Right ventricle myocardium inferior (tissue), 1 donor: ENCODE data around the gene YES1. TPM values are rescaled to one million over a fixed set of nuclear protein-coding genes. Genes with fewer than 3 reads are reported as not detected.
A peak's percentile ranks its signal among the peaks of the same experiment; 100 is the strongest.
"Not testable (repeated sequence)": the region's sequence is repeated elsewhere in the genome, so short reads cannot be mapped to it uniquely, and the experiment has no call there.

Source experiments
- ATAC-seq: fragments of 200-7000 bp; cut with Tn5 transposase; one replicate; pipeline ENCODE4 v1.9.1; 2020; ENCODE audit warnings: mild to moderate bottlenecking, moderate library complexity
- DNase-seq: peaks from one replicate; pipeline ENCODE4 v3.0.0; 2021; ENCODE audit errors: missing footprints
- intact Hi-C: fragments of 100-400 bp; cut with DNase I; formaldehyde crosslinking; loops from one replicate; pipeline ENCODE4 v1.11.0; 2022
- total RNA-seq: library from RNA; stranded (reverse); fragmentation: NEBNext Ultra II Directional; extraction: Animal tissue kit (Norgen Biotek cat#: 25700); gene quantifications from one replicate; pipeline ENCODE4 v1.2.1, GENCODE V29; 2021
- donor health status: DM: no; HTN: yes; CAD: no; lungs with severe emphysema.

Gene YES1
- total RNA-seq, 1 donor from 2014 or later = 23.5 TPM

DNA sequence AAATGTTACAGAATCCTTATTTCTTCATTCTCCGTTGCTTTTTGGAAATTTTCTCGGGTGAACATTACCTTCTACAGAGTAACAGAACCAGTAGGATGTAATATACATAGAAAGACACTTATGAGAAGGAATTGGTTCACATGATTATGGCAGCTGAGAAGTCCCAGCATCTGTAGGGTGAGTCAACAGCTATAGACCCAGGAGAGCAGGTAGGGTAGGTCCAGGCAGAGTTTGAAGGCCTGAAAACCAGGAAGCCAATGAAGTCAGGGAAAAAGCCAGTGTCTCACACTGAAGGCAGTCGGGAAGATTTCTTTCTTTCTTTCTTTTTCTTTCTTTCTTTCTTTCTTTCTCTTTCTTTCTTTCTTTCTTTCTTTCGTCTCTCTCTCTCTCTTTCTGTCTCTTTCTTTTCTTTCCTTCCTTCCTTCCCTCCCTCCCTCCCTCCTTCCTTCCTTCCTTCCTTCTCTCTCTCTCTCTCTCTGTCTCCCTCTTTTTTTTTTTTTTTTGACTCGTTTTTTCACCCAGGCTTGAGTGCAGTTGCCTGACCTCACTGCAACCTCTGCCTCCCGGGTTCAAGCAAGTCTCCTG is 15.1 kb upstream of the YES1 start:
- intact Hi-C loops = no loop called here
- ATAC-seq = no peak
- DNase-seq = no peak

DNA sequence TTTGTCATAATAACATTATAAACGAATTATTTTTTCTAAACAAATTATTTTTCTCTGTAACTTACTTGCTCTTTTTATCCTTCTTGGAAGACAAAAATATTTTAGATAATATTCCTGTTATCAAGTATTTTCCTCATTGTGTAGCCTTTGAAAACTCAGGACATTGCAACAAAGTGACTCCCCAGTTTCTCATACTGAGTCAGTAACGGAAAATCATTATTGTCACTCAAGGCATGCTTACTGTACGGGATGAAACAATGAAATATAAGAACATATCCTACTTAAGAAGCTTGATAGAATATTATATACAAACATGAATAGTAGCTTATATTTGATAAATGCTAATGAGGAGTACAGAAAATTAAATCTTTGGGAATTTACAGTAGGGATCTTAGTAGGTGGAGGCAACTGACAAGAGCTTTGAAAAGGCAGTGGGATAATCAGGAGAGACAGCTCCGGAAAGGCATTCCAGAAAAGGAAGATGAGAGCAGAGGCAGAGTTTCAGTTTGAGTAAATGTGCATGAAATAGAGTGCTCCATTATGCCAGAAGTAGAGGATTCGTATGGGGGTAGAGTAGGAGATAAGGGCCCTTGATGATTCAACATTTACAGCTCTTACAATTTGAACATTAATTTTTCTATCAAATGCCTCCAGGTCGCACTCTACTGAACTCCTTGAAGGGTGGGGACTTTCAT is 14.0 kb upstream of the YES1 start:
- intact Hi-C loops = no loop called here
- ATAC-seq (no peak), DNase-seq (no peak)

DNA sequence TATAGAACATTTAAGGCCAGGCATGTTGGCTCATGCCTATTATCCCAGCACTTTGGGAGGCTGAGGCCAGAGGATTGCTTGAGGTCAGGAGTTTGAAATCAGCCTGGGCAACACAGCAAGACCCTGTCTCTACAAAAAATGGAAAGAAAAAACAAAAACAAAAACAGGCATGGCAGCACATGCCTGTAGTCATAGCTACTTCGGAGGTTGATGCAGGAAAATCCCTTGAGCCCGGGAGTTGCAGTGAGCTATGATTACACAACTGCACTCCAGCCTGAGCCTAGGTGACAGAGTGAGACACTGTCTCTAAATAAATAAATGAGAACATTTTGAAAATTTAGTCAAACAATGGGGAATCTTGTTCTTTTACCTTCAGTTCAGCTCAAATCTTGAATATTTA is 12.1 kb upstream of the YES1 start:
- intact Hi-C loops = no loop called here
- DNase-seq (no peak), ATAC-seq (no peak)

DNA sequence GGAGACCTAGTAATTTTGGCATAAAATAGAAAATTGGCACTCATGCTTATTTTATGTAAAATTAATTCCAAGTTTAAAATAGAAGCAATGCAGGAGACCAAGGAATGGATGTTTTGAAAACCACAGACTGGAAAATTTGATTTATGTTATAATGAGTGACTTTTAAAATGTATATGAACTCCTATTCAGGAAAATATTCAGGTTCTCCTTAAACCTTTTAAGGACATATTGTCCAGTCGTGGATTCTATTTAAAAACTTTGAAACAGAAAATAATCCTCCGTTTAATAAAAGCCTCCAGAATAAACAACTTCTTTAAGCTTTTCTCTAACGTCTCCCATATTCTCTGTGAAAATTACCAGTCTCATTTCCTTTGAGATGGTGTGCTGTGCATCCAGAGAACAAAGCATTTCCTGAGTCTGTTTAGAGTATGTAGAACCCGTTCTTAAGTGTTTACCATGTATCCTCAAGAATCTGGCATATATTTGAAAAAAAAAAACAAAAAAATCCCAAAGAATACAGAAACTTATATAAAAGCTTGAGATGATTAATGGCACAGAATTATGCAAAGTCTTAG is 8.6 kb upstream of the YES1 start:
- intact Hi-C loops = no loop called here
- no peak for DNase-seq
- ATAC-seq = no peak

DNA sequence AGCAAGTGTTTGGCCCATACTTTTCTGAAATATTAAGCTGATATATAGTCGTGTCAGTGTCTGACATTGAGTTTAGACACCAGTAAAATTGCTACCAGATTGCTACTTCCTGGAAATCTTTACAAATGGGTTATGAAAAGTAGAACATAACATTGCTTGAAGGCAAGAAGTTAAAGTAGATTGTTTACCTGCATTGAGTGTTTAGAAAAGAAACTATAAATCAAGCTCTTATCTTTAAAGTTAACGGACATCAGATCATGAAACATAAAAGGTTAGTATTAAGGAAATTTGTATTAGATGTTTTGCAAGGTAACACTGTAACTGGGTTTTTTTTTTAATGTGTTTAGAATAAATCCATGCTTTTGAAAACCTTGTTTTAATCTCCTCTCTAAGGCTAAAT is 4.8 kb upstream of the YES1 start:
- no peak for DNase-seq
- intact Hi-C loops = no loop called here
- ATAC-seq = no peak

DNA sequence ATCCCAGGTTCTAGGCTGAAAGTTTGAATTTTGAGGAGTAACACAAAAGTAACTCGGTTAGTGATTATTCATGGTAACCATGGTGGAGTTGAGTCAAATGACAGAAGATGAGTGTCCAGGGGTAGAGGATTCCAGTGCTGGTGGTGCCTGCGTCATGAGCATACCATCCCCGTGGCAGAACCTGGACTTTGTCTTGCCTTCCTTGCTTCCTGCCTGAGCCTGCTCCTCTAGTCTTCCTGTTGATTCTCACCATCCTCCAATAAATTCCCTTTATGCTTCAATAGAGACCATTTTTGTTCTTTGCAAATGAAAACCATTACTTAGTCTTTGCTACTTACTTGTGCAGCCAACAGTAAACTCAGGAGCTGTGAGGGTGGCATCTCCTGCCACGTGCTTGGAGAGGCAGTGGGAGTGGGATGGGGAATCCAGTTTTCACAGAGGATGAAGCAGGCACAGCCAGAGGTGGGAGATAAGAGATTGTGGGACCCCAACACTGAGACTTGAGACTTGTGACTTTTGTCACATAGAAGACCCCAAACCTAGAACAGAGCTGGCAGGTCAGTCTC is 4.1 kb upstream of the YES1 start:
- intact Hi-C loops = no loop called here
- ATAC-seq (no peak), DNase-seq (no peak)

DNA sequence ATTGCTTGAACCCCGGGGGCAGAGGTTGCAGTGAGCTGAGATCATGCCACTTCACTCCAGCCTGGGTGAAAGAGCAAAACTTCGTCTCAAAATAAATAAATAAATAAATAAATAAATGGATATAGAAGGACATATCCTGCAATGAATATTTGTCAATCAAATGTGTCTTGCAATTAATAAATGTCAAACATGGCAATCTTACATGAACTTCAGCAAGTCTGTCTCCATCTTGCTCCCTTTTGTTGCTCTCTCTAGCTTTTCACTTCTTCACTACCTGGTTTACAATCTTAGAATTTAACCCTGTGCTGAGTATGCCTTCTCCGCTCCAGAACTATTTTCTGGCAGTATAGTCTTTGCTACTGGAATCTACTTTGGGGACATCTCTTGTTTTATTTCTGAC is 3.3 kb upstream of the YES1 start:
- intact Hi-C loops = no loop called here

DNA sequence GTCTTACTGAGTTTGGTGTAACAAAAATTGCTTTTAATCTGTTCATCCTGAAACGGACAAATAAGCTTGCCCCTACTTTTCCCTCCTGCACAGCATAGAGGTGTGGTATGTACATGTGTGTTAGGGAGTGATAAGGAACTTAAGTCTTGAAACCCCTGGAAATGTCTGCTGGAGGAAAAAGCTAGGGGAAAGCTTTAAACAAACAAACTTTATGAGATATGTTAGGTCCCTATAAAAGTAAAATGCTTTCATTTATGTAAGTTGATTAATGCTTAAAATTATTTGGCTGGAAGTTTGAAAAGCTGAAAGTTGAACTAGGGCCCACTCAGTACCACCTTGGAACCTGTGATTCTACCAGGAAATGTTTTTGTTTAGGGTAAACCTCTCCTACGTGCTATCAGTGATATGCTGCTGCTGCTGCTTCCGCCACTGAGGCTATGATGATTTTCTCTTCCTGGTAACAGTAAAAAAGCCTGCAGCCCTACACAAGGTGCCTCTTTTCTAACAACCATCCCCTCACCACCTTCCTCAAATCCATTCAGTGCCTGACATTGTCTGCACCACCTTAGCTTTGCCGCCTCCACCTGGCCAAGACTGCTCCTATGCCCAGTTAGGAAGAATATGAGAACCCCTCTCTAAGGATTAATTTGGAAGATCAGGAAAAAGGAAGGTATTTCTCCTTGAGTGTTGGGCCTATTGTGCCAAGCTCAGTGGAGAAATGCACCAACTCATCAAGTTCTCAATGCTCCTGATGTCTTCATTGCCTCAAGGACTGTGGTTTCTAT is 2.5 kb upstream of the YES1 start:
- DNase-seq = no peak
- no peak for ATAC-seq

More for the DNA sequence above, 3.3 kb upstream of the YES1 start:
- DNase-seq (no peak), ATAC-seq (no peak)

DNA sequence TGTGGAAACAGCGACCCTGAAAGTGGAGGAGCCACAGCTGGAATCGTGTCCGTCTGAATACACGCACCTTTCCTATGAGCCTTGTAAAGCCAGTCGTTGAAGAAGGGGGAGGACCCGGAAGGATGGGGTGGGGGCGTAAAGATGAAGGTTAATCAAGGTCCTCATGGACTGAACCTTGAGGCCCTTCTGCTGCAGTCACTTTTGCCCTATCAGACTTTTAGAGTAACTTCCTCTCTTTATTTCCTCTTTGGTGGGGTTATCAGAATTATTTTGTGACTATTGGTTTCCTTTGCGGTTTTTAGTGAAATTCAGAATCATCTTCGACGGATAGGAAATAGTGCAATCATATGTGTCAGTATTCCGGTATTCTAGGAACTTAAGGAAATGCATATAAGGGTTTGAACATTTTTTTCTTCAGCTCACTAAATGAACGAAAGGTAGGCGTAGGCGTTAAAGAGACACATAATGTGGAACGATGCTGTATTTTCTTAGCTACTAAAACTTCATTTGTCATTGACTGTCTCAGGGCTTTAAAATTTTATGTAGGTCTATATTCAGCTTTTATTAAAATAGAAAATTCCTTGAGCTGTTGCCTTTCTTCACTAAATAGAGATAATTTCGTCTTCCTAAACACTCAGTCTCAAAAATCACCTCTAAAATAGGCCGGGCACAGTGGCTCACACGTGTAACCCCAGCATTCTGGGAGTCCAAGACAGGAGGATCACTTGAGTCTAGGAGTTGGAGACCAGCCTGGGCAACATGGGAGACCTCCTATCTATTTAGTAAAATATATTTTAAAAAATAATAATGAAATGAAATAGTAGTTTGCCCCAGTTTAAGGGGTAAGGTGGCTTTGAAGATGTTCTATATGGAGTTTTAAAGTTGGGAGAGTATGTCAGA is 1.4 kb upstream of the YES1 start:
- intact Hi-C loops = no loop called here

More for the DNA sequence above, 2.5 kb upstream of the YES1 start:
- intact Hi-C loops = no loop called here

DNA sequence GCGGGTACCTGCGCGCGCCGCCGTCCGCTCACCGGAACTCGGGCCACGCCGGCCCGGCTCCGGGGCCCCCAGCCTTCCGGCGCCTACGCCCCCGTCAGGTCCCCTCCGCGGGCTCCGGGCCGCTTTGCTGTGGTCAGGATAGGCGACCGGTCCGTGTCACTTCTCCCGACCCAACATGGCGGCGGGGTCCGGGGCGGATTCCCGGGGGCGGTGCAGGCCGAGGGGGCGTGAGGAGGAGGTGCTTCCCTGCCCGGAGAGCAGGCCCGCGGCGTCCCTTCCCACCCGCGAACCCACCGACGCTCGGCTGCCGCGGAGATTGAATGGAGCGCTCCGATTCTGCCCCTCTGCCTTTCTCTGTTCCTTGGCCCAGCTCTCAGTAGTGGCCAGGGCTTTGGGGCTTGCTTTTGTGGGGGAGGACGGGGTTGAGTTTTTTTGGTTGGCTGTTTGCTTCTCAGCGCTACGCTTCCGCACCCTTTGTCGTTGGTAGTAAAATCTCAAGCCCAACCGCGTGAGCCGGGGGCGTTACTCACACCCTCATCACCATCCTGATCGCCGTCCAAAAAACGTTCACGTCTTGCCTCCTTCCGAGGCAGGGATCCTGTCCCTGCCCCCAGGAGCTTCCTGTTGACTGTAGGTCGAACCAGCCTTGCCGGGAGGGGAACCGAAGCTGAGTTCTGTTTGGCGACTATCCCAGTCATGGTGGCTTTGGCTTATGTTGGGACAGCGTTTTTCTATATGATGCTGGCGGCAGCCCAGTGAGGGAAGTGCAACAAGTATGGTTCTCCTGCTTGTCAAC is 532 bp upstream of the YES1 start:
- ATAC-seq (peak; percentile 93), DNase-seq (peak; percentile 87)
- intact Hi-C loops = no loop called here

More for the DNA sequence above, 1.4 kb upstream of the YES1 start:
- ATAC-seq (no peak), DNase-seq (no peak)

DNA sequence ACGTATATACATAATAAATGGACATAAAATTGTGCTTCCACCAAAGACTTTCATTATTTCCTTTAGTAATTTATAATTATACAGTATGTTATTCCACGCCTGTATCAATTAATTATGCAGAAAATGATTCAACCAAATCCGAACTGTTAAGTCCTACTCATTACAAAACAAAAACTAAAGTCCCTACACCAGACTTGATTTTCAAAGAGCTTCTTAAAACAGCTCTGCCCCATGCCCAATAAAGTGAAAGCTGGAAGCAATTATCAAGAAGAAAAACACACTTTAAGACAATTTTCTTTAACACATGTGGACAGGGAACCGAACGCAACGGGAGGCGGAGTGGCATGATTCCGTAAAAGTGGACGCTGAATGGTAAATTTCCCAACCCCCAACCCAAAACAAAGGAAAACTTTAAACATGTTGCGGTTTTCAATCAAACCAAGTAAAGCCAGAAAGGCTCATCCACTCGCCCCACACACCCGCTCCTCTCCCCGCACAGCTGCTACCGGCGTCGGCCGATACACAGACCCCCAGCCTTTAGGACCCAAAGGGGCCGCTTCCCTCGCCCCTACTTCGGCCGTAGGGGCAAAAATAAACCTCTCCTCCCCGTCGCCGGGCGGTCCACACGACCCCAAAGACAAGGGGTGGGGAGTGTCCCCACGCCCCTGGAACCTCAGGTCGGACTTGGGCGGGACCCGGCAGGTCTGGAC is 705 bp downstream of the YES1 start:
- no peak for ATAC-seq
- intact Hi-C loops = no loop called here

DNA sequence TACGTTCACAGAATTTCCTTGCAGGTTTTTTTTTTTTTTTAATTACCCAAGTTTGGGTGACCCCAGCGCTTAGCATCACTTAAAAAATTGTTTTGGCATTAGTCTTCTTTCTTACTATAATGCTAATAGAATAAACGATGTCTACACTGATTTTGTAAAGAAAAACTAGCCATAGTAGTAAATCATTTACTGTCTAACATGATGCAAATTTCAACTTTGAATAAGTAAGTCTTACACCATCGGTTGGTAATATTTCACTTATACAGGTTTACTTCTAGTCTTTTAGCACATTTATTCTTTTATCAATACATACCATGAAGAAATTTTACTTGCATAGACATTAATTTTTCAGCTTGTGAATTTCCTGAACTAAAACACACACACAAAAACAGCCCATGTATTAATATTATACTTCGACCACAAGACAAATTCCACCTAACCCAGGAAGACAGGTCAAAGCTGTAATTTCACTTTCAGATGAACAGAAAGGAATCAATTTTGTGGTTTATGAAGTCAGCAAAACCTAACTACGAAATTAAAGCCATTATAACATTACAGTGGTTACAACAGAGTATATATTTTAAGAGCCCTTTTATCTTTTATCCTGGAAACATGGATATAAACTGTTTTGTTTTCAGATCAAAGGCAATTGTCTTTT is 1.9 kb downstream of the YES1 start:
- intact Hi-C loops = no loop called here
- DNase-seq (no peak), ATAC-seq (no peak)

More for the DNA sequence above, 705 bp downstream of the YES1 start:
- DNase-seq = peak; percentile 58

DNA sequence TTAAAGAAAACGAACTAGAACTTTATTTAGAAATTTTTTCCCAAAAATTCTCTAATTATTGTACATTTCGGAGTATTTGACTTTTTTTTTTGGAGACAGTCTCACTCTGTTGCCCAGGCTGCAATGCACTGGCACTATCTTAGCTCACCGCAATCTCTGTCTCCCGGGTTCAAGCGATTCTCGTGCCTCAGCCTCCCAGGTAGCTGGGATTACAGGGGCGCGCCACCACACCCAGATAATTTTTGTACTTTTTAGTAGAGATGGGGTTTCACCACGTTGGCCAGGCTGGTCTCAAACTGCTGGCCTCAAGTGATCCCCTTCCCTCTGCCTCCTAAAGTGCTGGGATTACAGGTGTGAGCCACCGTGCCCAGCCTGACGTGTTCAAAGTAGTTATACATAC is 2.8 kb downstream of the YES1 start:
- DNase-seq, intact Hi-C loops, ATAC-seq: not testable (repeated sequence)

DNA sequence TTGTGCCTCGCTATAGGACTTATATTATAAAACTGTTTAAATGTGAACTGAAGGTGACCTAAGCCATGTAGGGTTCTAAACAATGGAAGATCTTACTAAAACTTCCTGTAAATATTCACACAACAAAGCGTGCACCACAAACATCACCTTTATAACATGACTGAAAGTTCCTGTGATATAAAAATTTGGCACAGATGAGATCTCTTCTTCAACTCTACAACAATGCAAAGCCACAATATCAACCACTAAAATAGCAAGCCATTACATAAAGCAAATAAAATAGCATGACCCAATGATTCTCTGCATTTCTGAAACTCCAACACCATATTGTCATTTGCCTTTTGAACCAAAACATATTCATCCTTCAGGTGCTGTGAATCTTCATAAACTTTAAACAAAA is 3.5 kb downstream of the YES1 start:
- ATAC-seq = no peak
- no peak for DNase-seq
- intact Hi-C loops = no loop called here

DNA sequence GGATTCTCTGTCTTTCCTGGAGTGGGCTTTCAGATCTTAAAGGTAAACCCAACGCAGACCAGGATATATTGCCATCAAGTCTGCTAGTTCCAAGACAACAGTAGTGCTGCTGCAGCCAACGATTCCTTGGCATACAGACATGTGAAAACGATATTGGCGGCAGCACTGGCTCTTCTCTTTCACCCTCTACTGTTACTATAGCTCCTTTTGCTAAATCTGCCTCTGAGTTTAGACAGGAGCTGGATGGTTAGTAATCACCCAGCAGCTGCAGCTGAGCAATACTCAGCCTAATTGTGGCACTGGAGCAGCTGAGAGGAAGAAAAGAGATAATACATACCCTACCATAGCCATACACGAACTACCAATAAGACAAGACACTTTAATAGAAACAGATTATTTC is 4.0 kb downstream of the YES1 start:
- ATAC-seq (no peak), DNase-seq (no peak)
- intact Hi-C loops = no loop called here

DNA sequence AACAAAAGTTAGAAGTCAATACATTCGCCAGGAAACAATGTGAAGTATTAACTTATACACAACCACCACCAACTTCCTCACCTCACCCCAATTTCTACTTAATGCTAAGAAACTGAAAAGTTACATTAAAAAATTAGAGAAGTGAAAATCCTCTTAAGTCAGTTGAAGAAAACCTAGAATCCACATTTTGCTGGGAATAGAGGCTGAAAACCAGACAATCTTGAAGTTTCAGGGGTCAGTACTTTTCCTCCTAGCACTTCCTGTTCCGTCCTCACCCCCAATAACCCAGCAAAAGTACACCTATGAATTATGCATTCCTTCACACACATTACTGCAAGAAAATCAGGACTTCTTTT is 6.3 kb downstream of the YES1 start:
- ATAC-seq (no peak), DNase-seq (no peak)
- intact Hi-C loops = no loop called here
